HepG2 (cell line): Measurements from ENCODE around the gene PLA2G2A. TPM values are rescaled to one million over a fixed set of nuclear protein-coding genes. Genes with fewer than 3 reads are reported as not detected.

ENCODE experiments used
- CAMTA2 ChIP-seq: sonication (generic); formaldehyde crosslinking; IDR thresholded peaks from 2 replicates; pipeline ENCODE4 v1.4.0; 2020; ENCODE audit warnings: mild to moderate bottlenecking, missing genetic modification reagents, borderline replicate concordance
- DNMT3B ChIP-seq: conservative IDR thresholded peaks from 2 replicates; pipeline ENCODE4 v1.6.1; 2016; ENCODE audit warnings: missing biosample characterization, control low read depth
- IKZF1 ChIP-seq: fragments of 450-650 bp; IDR thresholded peaks from 2 replicates; pipeline ENCODE4 v1.7.1; 2016
- KAT2B ChIP-seq: fragments of 150-350 bp; IDR thresholded peaks from 2 replicates; pipeline ENCODE4 v1.6.1; 2014; ENCODE audit warnings: low read depth, low read length, borderline replicate concordance
- KLF16 ChIP-seq, 2 experiments: sonication (generic) in 1 of 2; formaldehyde crosslinking in 1 of 2; IDR thresholded peaks; 2 replicates each; pipeline versions ENCODE4 v1.6.1 to v1.8.0; 2016 to 2023; ENCODE audit warnings: missing genetic modification reagents in 2 of 2, missing compliant biosample characterization in 1 of 2
- MLLT10 ChIP-seq: sonication (generic); formaldehyde crosslinking; IDR thresholded peaks from 2 replicates; pipeline ENCODE4 v1.4.0; 2020; ENCODE audit warnings: missing genetic modification reagents
- POLR2AphosphoS2 ChIP-seq: IDR thresholded peaks from 2 replicates; pipeline ENCODE4 v1.6.1; 2011; ENCODE audit warnings: low read depth, low read length, improper control_type of control experiment
- SIN3A ChIP-seq: IDR thresholded peaks from 2 replicates; pipeline ENCODE4 v1.6.1; 2011; ENCODE audit warnings: low read depth, mild to moderate bottlenecking, control low read depth, low read length, borderline replicate concordance
- ZMYM2 ChIP-seq: sonication (generic); formaldehyde crosslinking; IDR thresholded peaks from 2 replicates; pipeline ENCODE4 v1.8.0; 2022; ENCODE audit warnings: mild to moderate bottlenecking, missing genetic modification reagents
- ZNF232 ChIP-seq: sonication (generic); formaldehyde crosslinking; IDR thresholded peaks from 2 replicates; pipeline ENCODE4 v1.4.0; 2020; ENCODE audit warnings: missing genetic modification reagents, borderline replicate concordance
- ZNF296 ChIP-seq: sonication (generic); formaldehyde crosslinking; conservative IDR thresholded peaks from 2 replicates; pipeline ENCODE4 v1.5.0; 2020; ENCODE audit warnings: mild to moderate bottlenecking, missing genetic modification reagents
- ZNF430 ChIP-seq: sonication (generic); formaldehyde crosslinking; IDR thresholded peaks from 2 replicates; pipeline ENCODE4 v1.9.0; 2021; ENCODE audit warnings: mild to moderate bottlenecking, missing genetic modification reagents
- ZNF569 ChIP-seq: sonication (generic); formaldehyde crosslinking; IDR thresholded peaks from 2 replicates; pipeline ENCODE4 v1.5.0; 2020; ENCODE audit warnings: mild to moderate bottlenecking, missing genetic modification reagents, moderate library complexity, borderline replicate concordance
- ZNF570 ChIP-seq: sonication (generic); formaldehyde crosslinking; IDR thresholded peaks from 2 replicates; pipeline ENCODE4 v1.4.0; 2020; ENCODE audit warnings: mild to moderate bottlenecking, missing genetic modification reagents, borderline replicate concordance
- ZNF761 ChIP-seq: sonication (generic); formaldehyde crosslinking; conservative IDR thresholded peaks from 2 replicates; pipeline ENCODE4 v1.4.0; 2020; ENCODE audit warnings: mild to moderate bottlenecking, missing genetic modification reagents
- ZNF788 ChIP-seq: sonication (generic); formaldehyde crosslinking; IDR thresholded peaks from 2 replicates; pipeline ENCODE4 v1.5.0; 2020; ENCODE audit warnings: mild to moderate bottlenecking, missing genetic modification reagents, borderline replicate concordance
- polyA plus RNA-seq, 8 experiments: library from polyadenylated mRNA; depleted of rRNA in 3 of 8; stranded (reverse) in 7 of 8; unstranded in 1 of 8; fragments of >200 nt; fragmentation: Illumina TruSeq in 4 of 8; extraction: Trizol in 4 of 8; gene quantifications; 2 replicates each; pipeline versions ENCODE4 v1.2.1 to v1.2.3, GENCODE V29; 2011 to 2016; ENCODE audit warnings: low read depth in 4 of 8, missing spikeins in 1 of 8, mixed read lengths in 1 of 8; ENCODE audit not compliant: insufficient read depth in 1 of 8
- total RNA-seq, 5 experiments: library from RNA; depleted of rRNA; stranded (reverse); fragments of >200 nt; fragmentation: Illumina TruSeq; extraction: Trizol; gene quantifications; 2 replicates each; pipeline ENCODE4 v1.2.3, GENCODE V29; 2016; ENCODE audit warnings: low read depth in 1 of 5
- TF ChIP-seq, protein P1 (sequence below): sonication (generic); formaldehyde crosslinking; IDR thresholded peaks from 2 replicates; pipeline ENCODE4 v1.9.0; 2021; ENCODE audit warnings: mild to moderate bottlenecking, missing genetic modification reagents
- TF ChIP-seq, protein P2 (sequence below), 2 experiments: sonication (generic) in 1 of 2; formaldehyde crosslinking in 1 of 2; IDR thresholded peaks; 2 replicates each; pipeline versions ENCODE4 v1.5.1 to v1.6.1; 2011 to 2020; ENCODE audit warnings: borderline replicate concordance in 1 of 2, low read depth in 1 of 2, low read length in 1 of 2, mild to moderate bottlenecking in 1 of 2, missing genetic modification reagents in 1 of 2, moderate library complexity in 1 of 2
- TF ChIP-seq, protein P3 (sequence below): sonication (generic); formaldehyde crosslinking; IDR thresholded peaks from 2 replicates; pipeline ENCODE4 v1.8.1; 2023; ENCODE audit warnings: missing genetic modification reagents, mild to moderate bottlenecking, borderline replicate concordance
- TF ChIP-seq, protein P4 (sequence below): sonication (generic); formaldehyde crosslinking; IDR thresholded peaks from 2 replicates; pipeline ENCODE4 v1.5.1; 2020; ENCODE audit warnings: mild to moderate bottlenecking, missing genetic modification reagents, borderline replicate concordance

PLA2G2A gene
- total and polyA plus RNA-seq, 2 of the 13 experiments (the other 11 are each of a cell fraction or from before 2014, with no cell fraction given): 0.35 to 30.3 TPM

DNA sequence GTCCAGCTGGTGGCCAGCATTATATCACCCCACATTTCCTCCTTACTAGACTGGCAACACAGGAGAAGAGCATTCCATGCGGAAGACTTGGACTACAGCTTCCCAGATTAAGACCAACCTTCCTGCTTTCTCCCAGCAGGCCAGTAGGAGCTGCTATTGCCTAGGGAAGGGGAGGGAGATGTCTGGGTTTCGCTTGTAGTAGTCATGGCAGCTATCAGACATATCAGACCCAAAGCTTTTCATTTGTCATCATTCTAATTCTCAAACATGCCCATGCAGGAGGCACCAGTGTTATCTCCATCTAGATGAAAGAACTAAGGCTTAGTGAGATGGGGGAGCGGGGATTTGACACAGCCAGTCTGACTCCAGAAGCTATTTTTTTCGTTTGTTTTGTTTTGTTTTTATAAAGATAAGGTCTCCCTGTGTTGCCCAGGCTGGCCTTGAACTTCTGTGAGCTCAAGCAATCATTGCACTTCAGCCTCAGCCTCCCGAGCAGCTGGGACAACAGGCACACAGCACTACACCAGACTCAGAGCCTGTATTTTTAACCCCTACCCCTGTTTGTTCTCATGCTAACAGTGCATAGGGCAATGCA, 4.5 kb downstream of the PLA2G2A start (continued):
- TF ChIP-seq, protein P1, sequence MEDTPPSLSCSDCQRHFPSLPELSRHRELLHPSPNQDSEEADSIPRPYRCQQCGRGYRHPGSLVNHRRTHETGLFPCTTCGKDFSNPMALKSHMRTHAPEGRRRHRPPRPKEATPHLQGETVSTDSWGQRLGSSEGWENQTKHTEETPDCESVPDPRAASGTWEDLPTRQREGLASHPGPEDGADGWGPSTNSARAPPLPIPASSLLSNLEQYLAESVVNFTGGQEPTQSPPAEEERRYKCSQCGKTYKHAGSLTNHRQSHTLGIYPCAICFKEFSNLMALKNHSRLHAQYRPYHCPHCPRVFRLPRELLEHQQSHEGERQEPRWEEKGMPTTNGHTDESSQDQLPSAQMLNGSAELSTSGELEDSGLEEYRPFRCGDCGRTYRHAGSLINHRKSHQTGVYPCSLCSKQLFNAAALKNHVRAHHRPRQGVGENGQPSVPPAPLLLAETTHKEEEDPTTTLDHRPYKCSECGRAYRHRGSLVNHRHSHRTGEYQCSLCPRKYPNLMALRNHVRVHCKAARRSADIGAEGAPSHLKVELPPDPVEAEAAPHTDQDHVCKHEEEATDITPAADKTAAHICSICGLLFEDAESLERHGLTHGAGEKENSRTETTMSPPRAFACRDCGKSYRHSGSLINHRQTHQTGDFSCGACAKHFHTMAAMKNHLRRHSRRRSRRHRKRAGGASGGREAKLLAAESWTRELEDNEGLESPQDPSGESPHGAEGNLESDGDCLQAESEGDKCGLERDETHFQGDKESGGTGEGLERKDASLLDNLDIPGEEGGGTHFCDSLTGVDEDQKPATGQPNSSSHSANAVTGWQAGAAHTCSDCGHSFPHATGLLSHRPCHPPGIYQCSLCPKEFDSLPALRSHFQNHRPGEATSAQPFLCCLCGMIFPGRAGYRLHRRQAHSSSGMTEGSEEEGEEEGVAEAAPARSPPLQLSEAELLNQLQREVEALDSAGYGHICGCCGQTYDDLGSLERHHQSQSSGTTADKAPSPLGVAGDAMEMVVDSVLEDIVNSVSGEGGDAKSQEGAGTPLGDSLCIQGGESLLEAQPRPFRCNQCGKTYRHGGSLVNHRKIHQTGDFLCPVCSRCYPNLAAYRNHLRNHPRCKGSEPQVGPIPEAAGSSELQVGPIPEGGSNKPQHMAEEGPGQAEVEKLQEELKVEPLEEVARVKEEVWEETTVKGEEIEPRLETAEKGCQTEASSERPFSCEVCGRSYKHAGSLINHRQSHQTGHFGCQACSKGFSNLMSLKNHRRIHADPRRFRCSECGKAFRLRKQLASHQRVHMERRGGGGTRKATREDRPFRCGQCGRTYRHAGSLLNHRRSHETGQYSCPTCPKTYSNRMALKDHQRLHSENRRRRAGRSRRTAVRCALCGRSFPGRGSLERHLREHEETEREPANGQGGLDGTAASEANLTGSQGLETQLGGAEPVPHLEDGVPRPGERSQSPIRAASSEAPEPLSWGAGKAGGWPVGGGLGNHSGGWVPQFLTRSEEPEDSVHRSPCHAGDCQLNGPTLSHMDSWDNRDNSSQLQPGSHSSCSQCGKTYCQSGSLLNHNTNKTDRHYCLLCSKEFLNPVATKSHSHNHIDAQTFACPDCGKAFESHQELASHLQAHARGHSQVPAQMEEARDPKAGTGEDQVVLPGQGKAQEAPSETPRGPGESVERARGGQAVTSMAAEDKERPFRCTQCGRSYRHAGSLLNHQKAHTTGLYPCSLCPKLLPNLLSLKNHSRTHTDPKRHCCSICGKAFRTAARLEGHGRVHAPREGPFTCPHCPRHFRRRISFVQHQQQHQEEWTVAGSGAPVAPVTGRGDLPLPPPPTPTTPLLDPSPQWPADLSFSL: no peak
- TF ChIP-seq ZNF430 (CRISPR knock-in tag) (0 out of 2 replicates have a peak, but pooled peaks have one; percentile 19), ZNF788 (CRISPR knock-in tag) (peak; percentile 41; the same call in 1 of the 2 replicates), CAMTA2 (CRISPR knock-in tag) (no peak), KLF16 (CRISPR knock-in tag; IDR thresholded peaks at IDR 0.05) (no peak; a peak in 1 of 4 replicates), KAT2B (no peak), ZNF761 (0 out of 2 replicates have a peak, but pooled peaks have one; percentile 16), SIN3A (no peak), IKZF1 (no peak), MLLT10 (CRISPR knock-in tag) (no peak), DNMT3B (no peak), ZNF570 (CRISPR knock-in tag) (no peak), ZNF232 (CRISPR knock-in tag) (no peak), ZNF296 (no peak), ZMYM2 (no peak), POLR2AphosphoS2 (no peak), ZNF569 (CRISPR knock-in tag) (no peak)
- TF ChIP-seq, protein P2, sequence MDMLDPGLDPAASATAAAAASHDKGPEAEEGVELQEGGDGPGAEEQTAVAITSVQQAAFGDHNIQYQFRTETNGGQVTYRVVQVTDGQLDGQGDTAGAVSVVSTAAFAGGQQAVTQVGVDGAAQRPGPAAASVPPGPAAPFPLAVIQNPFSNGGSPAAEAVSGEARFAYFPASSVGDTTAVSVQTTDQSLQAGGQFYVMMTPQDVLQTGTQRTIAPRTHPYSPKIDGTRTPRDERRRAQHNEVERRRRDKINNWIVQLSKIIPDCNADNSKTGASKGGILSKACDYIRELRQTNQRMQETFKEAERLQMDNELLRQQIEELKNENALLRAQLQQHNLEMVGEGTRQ (IDR thresholded peaks at IDR 0.05; ENCODE audit: low read depth, low read length): no peak
- TF ChIP-seq, protein P2 (CRISPR knock-in tag; IDR thresholded peaks at IDR 0.05; ENCODE audit: borderline replicate concordance): no peak
- TF ChIP-seq, protein P3, sequence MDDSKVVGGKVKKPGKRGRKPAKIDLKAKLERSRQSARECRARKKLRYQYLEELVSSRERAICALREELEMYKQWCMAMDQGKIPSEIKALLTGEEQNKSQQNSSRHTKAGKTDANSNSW: no peak
- TF ChIP-seq, protein P4, sequence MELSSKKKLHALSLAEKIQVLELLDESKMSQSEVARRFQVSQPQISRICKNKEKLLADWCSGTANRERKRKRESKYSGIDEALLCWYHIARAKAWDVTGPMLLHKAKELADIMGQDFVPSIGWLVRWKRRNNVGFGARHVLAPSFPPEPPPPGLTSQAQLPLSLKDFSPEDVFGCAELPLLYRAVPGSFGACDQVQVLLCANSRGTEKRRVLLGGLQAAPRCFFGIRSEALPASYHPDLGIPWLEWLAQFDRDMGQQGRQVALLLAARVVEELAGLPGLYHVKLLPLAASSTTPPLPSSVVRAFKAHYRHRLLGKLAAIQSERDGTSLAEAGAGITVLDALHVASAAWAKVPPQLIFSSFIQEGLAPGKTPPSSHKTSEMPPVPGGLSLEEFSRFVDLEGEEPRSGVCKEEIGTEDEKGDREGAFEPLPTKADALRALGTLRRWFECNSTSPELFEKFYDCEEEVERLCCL (CRISPR knock-in tag): no peak
